ENCODE results near the gene GLRX5.

GLRX5 gene
- total RNA-seq = 18.2 reads per million, percentile 45 among the genes with 10 or more reads in this experiment

DNA sequence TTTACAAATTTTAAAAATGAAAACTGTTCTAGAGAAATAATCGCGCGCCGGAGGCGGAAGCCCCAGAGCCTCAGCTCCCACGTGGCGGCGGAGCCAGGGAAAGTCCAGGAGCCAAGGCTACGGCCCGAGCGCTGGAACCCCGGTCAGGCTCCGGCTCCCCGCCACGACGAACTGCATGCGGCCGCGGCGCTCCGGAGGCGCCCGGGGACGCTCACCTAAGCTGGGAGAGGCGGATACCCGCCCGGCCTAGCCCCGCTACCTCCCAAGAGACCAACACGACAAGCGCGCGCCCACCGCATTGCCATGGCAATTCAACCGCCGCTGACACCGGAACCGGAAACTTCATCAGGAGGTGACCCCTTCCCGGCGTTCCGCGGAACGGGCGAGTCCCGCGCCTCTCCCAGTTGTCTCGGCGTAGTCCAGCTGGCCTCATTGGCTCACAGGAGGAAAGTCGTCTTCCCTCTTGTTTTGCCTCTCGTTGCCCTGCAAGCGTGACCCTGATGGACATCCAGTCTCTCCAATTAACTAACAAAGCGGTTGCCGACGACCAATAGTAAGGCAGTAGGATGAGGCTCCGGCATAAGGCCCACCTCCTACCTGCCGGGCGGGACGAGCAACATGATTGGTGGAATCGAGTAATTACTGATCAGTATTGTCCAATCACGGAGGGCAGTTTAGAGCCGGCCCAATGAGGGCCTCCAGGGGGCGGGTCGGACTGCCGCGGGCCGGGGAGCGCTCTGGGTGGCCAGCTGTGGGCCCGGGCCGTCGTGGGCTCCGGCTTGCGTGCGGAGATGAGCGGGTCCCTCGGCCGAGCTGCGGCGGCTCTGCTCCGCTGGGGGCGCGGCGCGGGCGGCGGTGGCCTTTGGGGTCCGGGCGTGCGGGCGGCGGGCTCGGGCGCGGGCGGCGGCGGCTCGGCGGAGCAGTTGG, at the start of gene GLRX5:
TSS of gene GLRX5 (plus strand) at position 752 of the 927 bp plus-strand sequence. CDS start at position 792, 40 bp downstream.
- peak; percentile 98 for DNase-seq

DNA sequence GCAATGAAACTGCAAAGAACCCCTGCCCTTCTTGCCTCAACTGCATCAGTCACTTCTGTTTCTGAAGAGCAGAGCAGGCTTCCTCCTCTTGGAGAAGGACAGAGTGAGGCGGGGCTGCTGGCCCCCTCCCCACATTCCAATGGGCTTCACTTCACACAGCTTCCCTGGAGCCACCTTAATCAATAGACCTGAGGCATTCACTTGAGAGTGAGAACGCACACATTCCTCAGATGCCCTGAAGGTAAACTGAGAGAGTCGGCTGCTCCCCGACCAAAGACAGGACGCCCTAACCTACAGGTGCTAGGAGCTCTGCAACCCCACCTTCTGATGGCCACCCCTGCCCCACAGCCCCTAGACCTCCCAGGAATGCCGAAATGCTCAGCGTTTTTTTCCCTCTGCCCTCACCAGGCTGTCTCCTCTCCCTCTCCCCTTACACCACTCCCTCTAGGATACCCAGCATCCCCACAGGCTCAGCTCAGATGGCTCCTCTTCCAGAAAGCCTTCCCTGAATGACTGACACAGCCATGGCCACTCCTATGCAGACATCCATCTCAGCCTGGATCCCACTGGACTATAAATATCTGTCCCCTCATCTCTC, 49.5 kb upstream of the GLRX5 start:
- no peak for DNase-seq

DNA sequence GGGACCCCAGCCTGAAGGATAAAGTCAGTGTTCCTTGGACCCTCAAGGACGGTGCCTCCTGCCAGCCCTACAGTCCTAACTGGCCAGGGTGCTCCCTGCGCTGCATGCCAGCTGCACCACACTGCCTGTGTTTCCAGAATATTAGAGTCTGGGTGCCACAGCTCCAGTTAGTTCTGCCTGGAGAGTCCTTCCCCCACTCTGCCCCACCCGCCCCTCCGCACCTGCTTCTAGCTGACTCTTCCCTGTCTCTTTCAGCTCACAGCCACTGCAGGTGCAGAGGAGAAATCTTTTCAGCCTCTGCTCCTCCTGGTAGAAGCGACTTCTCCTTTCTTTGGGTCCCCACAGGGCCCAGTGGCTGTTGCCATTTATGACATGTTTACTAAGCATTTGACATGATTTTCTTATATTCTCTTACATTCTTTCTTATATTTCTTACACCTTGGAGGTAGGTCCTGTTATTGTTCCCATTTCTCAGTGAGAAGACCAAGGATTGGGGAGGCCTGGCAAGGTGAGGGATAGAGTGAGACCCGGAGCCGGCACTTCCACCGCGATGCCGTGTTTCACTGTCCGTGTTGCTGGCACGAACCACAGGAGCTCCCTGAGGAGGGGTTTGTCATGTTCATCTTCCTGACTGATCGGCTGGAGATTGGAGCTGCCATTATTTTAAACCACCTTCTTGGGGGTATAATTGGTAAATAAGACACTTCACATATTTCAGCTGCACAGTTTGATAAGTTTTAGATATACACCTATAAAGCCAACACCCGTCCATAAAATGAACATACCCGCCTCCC, 47.8 kb upstream of the GLRX5 start:
- no peak for DNase-seq

DNA sequence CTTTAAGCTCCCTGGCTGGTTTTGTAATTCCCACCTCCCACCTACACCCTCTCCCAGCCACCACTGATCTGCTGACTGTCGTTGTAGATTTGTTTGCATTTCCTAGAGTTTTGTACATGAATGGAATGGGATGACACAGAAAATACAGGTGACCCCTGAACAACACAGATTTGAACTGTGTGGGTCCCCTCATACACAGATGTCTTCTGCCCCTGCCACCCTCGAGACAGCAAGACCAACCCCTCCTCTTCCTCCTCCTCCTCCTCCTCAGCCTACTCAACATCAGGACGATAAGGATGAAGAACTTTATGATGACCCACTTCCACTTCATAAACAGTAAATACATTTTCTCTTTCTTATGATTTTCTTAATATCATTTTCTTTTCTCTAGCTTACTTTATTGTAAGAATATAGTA, 47.2 kb upstream of the GLRX5 start:
- DNase-seq = no peak

DNA sequence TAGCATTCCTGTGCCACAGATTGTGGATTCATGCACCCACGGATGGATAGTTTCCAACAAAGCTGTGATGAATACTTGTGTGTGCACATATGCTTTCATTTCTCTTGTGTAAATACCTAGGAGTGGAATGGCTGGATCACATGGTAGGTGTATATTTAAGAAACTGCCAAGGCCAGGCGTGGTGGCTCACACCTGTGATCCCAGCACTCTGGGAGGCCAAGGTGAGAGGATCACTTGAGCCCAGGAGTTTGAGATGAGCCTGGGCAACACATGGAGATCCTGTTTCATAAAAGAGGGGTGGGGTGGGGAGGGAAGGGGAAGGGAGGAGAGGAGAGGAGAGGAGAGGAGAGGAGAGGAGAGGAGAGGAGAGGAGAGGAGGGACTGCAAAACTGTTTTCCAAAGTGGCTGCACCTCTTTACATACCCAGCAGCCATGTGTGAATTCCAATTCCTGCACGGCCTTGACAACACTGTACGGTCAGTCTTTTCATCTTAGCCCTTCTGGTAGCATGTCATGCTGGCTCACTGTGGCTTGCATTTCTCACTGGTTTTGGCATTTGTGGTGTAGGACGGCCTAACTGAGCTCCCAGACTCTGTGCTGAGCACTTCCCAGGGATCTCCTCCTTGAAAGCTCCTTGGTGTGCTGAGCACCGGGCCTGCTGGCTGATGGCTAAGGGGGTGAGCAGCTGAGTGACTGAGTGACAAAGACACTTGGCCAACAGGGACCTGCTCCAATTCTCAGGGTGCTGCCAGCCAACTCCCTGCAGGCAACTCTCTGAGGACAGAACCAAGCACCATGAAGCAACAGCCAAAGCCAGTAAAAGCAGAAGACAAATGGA, 46.3 kb upstream of the GLRX5 start:
- no peak for DNase-seq

DNA sequence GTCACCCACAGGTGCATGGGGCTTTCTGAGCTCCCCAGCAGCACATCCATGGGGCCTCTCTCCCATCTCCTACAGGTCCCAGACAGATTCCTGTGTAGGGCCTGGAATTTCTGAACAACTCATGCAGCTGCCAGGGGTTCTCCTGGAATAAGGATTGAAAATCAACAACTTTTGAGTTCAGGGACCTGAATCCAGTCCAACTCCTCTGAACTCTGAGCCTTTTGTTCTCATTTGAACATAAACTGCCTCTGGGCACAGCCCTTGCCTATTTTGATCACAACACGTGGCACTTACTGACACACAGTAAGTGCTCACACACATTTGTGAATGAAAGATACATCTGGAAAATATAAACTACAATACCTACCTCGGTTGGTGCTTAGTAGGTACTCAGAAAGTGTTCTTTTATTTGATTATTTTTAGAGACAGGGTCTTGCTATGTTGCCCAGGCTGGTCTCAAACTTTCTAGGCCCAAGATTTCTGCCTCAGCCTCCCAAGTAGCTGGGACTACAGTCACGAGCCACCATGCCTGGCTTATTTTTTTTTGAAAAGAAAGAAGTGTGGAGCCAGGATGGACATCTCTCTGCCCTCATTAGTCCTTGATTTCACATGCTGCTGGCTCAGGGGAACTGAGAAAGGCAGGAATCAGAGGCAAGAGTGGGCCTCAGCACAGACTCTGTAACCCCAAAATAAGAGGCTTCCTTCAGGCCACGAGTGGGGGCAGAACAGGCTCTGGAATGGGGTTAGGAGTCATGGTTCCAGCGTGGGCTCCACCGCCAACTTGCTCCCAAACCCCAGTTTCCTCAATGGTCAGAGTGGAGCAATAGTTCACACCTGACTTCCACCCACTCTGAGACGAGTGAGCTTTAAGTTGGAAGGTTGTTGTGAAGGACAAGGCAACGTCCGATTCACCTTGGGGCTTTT, 45.4 kb upstream of the GLRX5 start:
- no peak for DNase-seq

DNA sequence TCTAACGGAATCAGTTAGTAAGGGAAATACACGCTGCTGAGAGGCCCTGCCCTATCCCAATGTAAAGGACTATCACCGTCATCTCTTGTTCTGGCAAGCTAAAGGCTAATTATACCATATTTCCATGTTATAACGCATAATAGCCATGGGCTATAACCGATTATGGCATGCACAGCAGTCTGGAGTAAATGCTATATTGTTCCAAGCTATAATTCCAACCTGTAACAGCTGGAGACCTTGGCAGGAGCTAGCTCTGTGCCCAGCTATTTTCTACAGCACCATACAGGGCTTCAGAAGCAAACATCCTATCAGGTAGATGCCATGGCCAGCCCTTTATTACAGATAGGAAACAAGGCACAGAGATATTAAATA, 44.7 kb upstream of the GLRX5 start:
- no peak for DNase-seq

DNA sequence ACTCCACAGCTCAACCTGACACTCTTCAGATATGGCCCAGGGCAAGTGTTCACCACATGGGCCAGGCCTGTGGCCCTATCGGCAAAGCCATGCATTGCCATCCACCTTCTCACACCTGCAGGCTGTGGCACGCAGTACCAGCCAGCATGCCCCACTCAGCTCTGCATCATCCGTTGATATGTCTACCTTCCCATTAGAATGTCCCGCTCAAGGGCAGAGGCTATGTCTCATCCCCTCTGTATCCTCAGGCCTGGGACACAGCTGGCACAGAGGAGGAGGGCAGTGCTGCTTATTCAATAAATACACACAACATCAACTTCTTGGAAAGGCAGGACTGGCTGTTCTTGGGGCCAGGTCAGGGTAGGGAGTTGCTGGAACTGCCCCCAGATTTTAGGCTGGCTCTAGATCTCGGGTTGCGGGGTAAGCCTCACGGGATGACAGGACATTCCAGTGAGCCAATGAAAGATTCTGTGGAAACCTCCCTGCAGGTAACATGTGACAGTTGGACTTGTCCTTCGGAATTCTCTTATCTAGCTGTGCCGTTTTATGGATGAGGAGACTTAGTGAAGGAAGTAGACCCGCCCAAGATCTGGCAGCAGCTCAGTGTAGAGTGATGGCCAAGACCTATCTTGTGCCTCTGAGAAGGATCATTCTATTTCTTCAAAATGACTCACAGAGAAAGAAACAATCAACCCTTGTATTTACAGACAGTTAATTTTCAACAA, 44.0 kb upstream of the GLRX5 start:
- no peak for DNase-seq

DNA sequence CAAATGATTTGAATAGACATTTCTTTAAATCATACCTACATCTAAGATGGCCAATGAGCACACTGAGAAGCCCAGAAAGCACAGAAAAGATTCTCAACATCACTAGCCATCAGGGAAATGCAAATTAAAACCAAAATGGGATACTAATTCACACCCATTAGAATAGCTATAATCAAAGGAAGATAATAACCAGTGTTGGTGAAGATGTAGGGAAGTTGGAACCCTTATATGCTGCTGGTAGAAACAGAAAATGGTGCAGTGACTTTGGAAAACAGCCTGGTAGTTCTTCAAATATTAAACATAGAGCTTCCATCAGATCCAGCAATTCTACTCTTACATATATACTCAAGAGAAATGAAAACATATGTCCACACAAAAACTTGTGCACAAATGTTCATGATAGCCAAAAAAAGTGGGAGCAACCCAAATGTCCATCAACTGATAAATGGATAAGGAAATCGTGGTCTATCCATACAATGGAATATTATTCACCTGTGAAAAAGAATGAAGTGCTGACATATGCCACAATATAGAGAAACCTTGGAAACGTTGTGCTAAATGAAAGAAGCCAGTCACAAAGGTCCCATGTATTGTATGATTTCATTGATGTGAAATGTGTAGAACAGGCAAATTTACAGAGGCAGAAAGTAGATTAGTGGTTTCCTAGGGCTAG, 42.8 kb upstream of the GLRX5 start:
- no peak for DNase-seq

DNA sequence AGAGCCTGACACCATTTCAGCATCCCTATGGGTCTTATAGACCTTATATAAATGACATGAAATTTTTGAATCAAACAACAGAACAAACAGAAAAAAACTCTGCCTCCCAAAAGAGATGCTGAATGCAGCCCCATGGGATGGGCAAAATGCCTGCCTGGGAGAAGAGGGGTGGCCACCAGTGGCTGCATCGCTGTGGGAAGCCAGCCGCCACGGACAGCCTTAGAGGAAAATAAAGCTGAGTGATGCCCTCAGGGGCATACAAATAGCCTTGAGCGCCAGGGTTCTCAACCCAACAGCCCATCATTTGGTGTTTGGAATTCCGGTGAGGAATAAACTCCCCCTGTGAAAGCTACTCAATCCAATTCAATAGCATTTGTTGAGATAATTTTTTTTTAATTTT, 41.3 kb upstream of the GLRX5 start:
- DNase-seq = no peak

DNA sequence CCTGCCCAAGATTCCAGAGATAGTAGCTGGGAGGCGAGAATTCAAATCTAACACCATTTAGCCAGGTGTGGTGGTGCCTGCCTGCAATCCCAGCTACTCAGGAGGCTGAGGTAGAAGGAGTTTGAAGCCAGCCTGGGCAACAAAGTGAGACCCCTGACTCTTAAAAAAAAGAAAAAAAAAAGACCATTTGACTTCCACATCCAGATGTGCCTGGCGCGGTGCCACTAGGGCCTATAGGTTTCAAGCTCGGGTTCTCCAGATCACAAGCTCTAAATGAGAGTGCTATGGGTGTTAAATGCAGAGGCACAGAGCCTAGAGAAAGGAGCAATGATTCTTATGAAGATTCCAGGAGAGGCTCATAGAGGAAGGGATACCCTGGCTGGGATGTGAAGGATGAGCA, 40.9 kb upstream of the GLRX5 start:
- no peak for DNase-seq

DNA sequence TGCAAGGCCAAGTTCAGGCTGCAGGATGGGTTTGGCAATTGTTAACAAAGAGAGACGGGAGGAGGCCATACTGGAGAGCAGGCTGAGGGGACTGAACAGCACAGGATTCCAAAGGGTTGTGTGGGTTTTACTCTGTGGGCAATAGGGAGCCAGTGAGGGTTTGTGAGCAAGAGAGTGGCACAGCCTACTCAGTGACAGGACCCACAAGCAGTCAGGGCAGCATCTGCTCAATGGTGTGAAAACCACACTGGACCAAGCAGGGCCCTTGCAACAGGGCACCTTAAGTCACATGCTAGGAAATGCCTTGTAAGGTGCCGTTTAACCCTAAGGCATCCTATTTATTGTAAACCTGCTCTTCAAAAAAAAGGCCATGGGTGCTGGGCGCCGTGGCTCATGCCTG, 40.4 kb upstream of the GLRX5 start:
- DNase-seq = no peak

DNA sequence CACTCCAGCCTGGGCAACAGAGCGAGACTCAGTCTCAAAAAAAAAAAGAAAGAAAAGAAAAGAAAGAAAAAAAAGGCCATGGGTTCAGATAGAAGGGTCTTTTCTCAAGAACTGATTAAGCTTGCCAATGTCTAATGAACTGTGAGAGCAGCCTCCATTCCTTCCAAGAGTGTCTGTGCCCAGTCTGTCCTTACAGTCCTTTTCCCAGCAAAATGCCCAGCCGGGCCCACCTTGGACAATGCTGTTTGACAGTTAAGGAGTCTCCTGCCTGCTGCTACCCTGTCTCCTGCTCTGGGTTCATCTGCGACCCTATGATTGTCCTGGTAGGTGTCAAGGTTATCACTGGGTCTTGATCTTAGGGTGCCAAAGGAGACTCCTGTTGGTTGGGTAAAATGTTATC, 39.8 kb upstream of the GLRX5 start:
- no peak for DNase-seq

DNA sequence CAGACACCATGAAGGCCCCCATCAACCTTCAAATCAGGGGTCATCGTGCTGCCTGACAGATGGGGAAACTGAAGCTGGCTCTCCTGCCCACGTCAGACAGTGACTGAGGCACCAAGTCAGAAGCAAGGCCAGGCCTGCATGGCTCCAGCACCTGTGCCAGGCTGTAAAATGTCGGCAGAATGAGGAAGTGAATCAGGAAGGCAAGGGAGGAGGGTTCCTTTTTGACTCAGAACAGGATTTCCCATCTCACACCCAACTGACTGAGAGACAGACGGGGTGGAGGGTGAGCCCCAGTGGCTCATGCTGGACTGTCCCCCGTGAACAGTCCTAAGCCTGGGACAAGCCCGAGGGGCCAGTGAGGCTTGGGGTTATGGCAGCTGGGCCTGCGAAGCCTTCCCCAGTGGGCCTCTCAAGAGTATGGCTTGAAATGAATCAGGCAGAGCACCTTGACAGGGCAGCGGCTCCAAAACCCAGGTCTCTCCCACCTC, 39.3 kb upstream of the GLRX5 start:
- no peak for DNase-seq

DNA sequence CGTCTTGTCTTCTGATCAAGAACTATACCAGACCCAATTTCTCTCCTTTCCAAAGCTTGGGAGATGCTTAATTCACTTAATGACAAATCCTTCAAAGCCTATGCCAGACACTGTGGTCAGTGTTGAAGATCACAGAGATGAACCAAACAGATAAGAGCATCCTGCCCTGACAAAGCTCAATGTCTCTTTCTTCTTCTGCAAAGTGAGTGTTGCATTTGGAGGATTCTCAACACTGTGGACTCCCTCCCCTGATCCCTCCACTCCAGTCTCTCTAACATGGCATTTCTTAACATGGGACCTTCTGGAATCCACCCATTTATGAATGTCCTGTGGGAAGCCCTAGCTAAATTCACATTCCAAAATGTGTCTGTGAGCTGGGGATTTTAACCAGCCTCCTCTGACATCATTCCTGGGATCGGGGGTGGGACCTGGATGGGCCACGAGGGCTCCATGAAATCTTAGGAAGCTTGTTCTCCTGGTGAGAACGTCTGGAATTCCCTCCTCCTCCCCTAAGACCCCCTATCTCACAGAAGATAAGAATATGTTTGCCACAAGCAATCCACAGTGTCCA, 38.7 kb upstream of the GLRX5 start:
- no peak for DNase-seq

DNA sequence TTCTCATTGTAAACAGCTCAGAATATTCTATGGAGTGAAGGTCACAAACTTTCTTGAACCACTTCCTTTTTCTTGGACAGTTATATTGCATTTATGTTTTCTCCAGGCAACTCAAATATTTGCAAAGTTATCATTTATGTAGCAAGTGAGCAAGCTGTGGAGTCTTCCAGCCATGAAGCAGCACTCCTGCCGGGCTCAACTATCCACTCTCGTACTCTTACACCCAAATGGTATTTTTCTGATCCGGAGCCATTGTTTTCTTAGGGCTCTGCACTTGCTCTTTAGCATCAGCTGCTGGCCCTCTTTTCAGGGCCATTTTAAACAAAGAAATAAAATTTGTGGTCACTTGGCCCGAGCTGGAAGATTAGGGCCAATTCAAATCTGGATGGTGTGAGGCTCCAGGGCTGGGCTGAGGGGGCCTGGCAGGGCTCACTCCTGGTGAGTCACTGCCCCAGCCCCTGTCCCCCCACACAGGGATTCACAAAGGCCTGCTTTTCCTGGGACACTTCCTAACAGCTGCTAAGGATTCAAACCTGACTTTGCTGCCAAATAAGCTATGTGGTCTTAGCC, 38.1 kb upstream of the GLRX5 start:
- DNase-seq = no peak

DNA sequence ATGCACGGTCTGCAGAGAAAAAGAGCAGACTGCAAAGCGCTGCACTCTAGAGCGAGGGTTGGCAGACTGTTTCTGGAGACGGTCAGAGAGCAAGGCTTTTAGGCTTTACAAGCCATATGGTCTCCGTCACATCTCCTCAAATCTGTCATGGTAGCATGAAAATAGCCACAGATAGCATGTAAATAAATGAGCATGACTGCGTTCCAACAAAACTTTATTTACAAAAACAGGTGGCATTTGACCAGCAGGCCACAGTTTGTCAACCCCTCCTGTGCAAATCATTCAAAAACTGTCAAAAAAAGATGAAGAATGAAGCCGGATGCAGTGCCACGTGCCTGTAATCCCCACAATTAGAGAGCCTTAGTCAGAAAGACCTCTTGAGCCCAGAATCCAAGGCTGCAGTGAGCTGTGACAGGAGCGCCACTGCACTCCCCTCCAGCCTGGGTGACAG, 37.3 kb upstream of the GLRX5 start:
- DNase-seq = no peak

DNA sequence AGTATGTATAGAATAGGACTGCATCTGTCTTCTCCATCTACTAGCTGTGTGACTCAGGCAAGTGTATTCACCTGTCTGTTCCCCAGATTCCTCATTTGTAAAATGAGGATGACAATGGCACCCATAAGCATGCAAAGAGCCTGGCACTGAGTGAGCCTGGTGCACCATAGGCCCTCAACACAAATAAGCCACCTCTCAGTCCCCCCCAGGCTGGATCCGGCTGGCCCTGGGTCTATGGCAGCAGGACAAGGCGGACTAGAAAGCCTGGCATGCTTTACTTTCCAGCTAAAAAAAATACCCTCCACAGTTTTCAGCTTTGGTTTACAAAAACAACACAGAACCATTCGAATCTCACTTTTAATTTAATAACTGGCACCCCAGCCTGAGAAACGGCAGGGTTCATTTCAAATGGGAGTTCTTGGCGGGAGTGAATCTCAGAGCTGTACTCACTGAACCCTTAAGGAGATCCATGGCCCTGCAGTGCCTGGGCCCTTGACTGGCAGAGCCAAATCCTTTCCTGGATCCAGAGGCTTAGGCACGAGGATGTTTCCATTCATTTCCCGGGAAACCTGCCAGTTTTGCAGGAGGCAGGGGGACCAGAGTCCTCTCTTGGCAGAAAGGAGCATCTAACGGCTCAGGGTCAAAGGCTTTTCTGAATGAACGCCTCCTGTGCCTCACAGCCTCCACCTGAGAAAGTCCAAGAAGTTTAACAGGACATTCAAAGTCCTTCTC, 36.1 kb upstream of the GLRX5 start:
- DNase-seq = no peak
